GM12864 (cell line): ENCODE measurements around the gene TMEM25.

Experiments
- DNase-seq: peaks from one replicate; pipeline ENCODE4 v3.0.0-alpha.2; 2011; ENCODE audit warnings: low read depth
- H3K4me3 ChIP-seq: 2 replicates; pipeline ENCODE4 v1.5.1; 2011; ENCODE audit warnings: mild to moderate bottlenecking, low read depth, low read length, control low read depth
- CTCF ChIP-seq: IDR thresholded peaks from 2 replicates; pipeline ENCODE4 v1.5.1; 2011; ENCODE audit warnings: low read depth, mild to moderate bottlenecking, moderate library complexity, low read length, control low read depth, inconsistent platforms; ENCODE audit errors: missing control alignments

TMEM25 gene

GRCh38 chr11:118537409-118537980 lies 6.5 kb downstream of the TMEM25 start:
- no peak overlapping the region for H3K4me3 ChIP-seq
- no peak for TF ChIP-seq CTCF
- DNase-seq: no peak

- no peak for TF ChIP-seq CTCF
- no peak overlapping the region for H3K4me3 ChIP-seq
- DNase-seq: no peak
Measured at GRCh38 chr11:118544010-118544646, 13.1 kb downstream of the TMEM25 start.

GRCh38 chr11:118544647-118545010 lies 13.6 kb downstream of the TMEM25 start:
- no peak for TF ChIP-seq CTCF
- no peak for DNase-seq
- H3K4me3 ChIP-seq: no peak overlapping the region

GRCh38 chr11:118545533-118545932 lies 14.5 kb downstream of the TMEM25 start:
- TF ChIP-seq CTCF: no peak
- H3K4me3 ChIP-seq: no peak overlapping the region
- DNase-seq: no peak

- no peak for DNase-seq
- no peak overlapping the region for H3K4me3 ChIP-seq
- TF ChIP-seq CTCF: no peak
Measured at GRCh38 chr11:118547132-118547531, 16.1 kb downstream of the TMEM25 start.

GRCh38 chr11:118552341-118552740 lies 21.3 kb downstream of the TMEM25 start:
- no peak for DNase-seq
- TF ChIP-seq CTCF: no peak
- H3K4me3 ChIP-seq: no peak overlapping the region

- no peak overlapping the region for H3K4me3 ChIP-seq
- no peak for TF ChIP-seq CTCF
- DNase-seq: no peak
Measured at GRCh38 chr11:118560806-118561205, 29.8 kb downstream of the TMEM25 start.
